ENCODE measurements around the gene NUB1. TPM values are rescaled to one million over a fixed set of nuclear protein-coding genes. Genes with fewer than 3 reads are reported as not detected.

The NUB1 gene
- total RNA-seq, 1 donor, result 50.7 TPM

DNA sequence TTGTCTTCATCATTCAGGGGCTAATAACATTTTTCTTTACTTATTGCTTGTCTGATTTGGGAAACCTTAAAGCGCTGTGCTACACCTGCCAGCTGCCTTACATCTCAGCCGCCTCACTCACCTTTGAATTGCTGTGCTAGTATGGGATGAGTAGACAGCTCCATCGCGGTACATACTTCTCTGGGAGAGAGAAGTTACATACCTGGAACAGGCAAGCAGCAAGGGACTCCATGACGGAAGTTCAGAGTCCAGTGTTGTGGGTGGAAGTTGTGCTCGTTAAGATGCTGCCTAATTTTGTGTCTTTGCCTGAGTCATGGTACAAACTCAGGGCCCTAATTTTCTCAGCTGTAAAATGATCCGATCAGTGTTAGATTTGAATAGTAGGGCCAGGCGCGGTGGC, 1.9 kb downstream of the NUB1 start:
- no peak for DNase-seq (ENCODE audit: insufficient read length, low spot score, missing footprints)
- Histone ChIP-seq H4K20me1 (ENCODE audit: insufficient read depth, low read length) (peaks cover 4% of the 10 kb centered on the region), H3K36me3 (ENCODE audit: insufficient read depth, low read length) (peaks cover 23% of the 10 kb centered on the region), H3K27ac (ENCODE audit: low read depth, low read length) (no peak overlapping the region), H3K9me3 (ENCODE audit: low read depth, low read length) (no peaks in the 10 kb centered on the region), H3K79me2 (ENCODE audit: insufficient read depth, low read length) (peaks cover 18% of the 10 kb centered on the region), H3K27me3 (ENCODE audit: insufficient read depth, low read length) (no peaks in the 10 kb centered on the region), H3K4me3 (ENCODE audit: insufficient read depth, low read length) (no peak overlapping the region), H2AFZ (ENCODE audit: low read length) (no peak overlapping the region), H3K4me2 (ENCODE audit: insufficient read depth, low read length) (no peak overlapping the region), H3K4me1 (ENCODE audit: insufficient read depth, low read length) (peaks cover 10% of the 10 kb centered on the region)
- TF ChIP-seq, protein P1, sequence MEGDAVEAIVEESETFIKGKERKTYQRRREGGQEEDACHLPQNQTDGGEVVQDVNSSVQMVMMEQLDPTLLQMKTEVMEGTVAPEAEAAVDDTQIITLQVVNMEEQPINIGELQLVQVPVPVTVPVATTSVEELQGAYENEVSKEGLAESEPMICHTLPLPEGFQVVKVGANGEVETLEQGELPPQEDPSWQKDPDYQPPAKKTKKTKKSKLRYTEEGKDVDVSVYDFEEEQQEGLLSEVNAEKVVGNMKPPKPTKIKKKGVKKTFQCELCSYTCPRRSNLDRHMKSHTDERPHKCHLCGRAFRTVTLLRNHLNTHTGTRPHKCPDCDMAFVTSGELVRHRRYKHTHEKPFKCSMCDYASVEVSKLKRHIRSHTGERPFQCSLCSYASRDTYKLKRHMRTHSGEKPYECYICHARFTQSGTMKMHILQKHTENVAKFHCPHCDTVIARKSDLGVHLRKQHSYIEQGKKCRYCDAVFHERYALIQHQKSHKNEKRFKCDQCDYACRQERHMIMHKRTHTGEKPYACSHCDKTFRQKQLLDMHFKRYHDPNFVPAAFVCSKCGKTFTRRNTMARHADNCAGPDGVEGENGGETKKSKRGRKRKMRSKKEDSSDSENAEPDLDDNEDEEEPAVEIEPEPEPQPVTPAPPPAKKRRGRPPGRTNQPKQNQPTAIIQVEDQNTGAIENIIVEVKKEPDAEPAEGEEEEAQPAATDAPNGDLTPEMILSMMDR (IDR thresholded peaks at IDR 0.05; ENCODE audit: extremely low read depth, low read depth, low read length), result no peak

DNA sequence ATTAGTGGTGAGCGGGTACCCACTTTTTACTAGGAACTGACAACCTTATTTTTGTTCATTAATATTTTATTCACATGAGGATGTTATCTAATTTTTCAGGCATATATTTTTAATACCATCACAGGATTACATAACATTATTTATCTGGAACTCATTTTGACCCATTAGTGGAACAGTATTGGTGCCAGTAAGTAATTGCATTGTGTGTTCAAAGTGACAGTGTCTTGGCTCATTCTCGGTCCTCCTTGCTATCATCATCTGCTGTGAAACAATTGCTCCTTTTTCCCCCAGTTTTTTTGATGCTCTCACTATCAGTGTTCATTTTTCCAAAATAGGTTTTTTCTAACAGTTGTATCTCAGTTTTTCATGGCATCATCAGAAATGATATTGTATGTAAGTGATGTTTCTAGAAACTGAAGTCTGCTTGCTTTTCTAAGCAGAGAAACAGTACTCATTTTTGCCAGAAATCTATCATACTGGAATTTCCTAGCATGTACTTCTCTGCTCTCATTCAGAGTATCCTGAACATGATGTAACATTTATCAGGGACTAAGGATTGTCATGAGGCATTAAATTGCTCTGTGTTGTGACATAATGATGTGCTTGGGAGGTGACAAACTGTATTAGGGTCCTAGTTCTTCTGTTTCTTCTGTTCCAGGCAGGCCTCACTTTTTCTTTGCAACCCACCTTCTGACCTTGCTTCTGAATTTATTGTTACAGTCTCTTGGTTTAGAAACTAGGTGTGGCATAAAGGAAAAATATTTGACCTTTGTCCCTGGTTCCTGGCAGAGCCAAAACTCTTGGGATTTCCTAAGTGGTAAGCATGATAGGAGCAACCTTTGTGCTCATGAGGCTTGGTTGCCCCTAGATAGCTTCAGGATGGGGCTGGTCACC, 4.2 kb downstream of the NUB1 start:
- no peak overlapping the region for H3K4me3 ChIP-seq (ENCODE audit: insufficient read depth, low read length)
- H3K27me3 ChIP-seq (ENCODE audit: insufficient read depth, low read length), result no peaks in the 10 kb centered on the region
- H3K4me1 ChIP-seq (ENCODE audit: insufficient read depth, low read length), result peaks cover 10% of the 10 kb centered on the region
- no peaks in the 10 kb centered on the region for H3K9me3 ChIP-seq (ENCODE audit: low read depth, low read length)
- DNase-seq (ENCODE audit: insufficient read length, low spot score, missing footprints), result no peak
- H4K20me1 ChIP-seq (ENCODE audit: insufficient read depth, low read length), result peaks cover 5% of the 10 kb centered on the region
- no peak overlapping the region for H2AFZ ChIP-seq (ENCODE audit: low read length)
- H3K79me2 ChIP-seq (ENCODE audit: insufficient read depth, low read length), result peaks cover 19% of the 10 kb centered on the region
- H3K27ac ChIP-seq (ENCODE audit: low read depth, low read length), result no peak overlapping the region
- TF ChIP-seq, protein P1 (IDR thresholded peaks at IDR 0.05; ENCODE audit: extremely low read depth, low read depth, low read length), result no peak
- H3K36me3 ChIP-seq (ENCODE audit: insufficient read depth, low read length), result peaks cover 45% of the 10 kb centered on the region
- no peak overlapping the region for H3K4me2 ChIP-seq (ENCODE audit: insufficient read depth, low read length)

DNA sequence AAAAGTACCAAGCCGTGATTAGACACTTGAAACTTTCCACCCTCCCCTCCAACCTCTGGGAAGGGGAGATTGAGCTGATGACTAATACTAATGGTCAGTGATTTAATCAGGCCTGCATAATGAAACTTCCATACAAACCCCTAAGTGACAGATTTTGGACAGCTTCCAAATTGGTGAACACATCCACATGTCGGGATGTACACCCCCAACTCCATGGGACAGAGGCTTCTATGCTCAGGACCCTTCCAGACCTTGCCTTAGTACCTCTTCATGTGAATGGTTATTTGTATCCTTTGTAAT, 4.8 kb downstream of the NUB1 start:
- Histone ChIP-seq H3K79me2 (ENCODE audit: insufficient read depth, low read length) (peaks cover 19% of the 10 kb centered on the region), H3K9me3 (ENCODE audit: low read depth, low read length) (no peaks in the 10 kb centered on the region), H4K20me1 (ENCODE audit: insufficient read depth, low read length) (peaks cover 9% of the 10 kb centered on the region), H3K4me1 (ENCODE audit: insufficient read depth, low read length) (peaks cover 10% of the 10 kb centered on the region), H3K27me3 (ENCODE audit: insufficient read depth, low read length) (no peaks in the 10 kb centered on the region), H3K4me3 (ENCODE audit: insufficient read depth, low read length) (no peak overlapping the region), H3K27ac (ENCODE audit: low read depth, low read length) (no peak overlapping the region), H3K36me3 (ENCODE audit: insufficient read depth, low read length) (peaks cover 51% of the 10 kb centered on the region), H2AFZ (ENCODE audit: low read length) (no peak overlapping the region), H3K4me2 (ENCODE audit: insufficient read depth, low read length) (no peak overlapping the region)
- no peak for DNase-seq (ENCODE audit: insufficient read length, low spot score, missing footprints)
- TF ChIP-seq, protein P1 (IDR thresholded peaks at IDR 0.05; ENCODE audit: extremely low read depth, low read depth, low read length), result no peak

DNA sequence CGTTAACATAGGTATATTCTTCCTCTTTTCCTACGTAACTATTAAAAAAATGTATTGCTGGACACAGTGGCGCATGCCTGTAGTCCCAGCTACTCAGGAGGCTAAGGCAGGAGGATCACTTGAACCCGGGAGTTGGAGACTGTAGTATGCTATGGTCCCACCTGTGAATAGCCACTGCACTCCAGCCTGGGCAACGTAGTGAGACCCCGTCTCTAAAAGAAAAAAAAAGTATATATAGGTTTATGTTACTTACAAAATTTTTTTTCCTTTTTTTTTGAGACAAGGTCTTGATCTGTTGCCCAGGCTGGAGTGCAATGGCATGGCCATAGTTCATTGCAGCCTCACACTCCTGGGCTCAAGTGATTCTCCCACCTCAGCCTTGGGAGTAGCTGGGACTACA, 5.6 kb downstream of the NUB1 start:
- peaks cover 59% of the 10 kb centered on the region for H3K36me3 ChIP-seq (ENCODE audit: insufficient read depth, low read length)
- H3K9me3 ChIP-seq (ENCODE audit: low read depth, low read length), result no peaks in the 10 kb centered on the region
- no peak overlapping the region for H2AFZ ChIP-seq (ENCODE audit: low read length)
- no peak overlapping the region for H3K27ac ChIP-seq (ENCODE audit: low read depth, low read length)
- H3K4me1 ChIP-seq (ENCODE audit: insufficient read depth, low read length), result peaks cover 10% of the 10 kb centered on the region
- no peak overlapping the region for H3K4me2 ChIP-seq (ENCODE audit: insufficient read depth, low read length)
- H3K27me3 ChIP-seq (ENCODE audit: insufficient read depth, low read length), result no peaks in the 10 kb centered on the region
- H4K20me1 ChIP-seq (ENCODE audit: insufficient read depth, low read length), result peaks cover 9% of the 10 kb centered on the region
- TF ChIP-seq, protein P1 (IDR thresholded peaks at IDR 0.05; ENCODE audit: extremely low read depth, low read depth, low read length), result no peak
- H3K4me3 ChIP-seq (ENCODE audit: insufficient read depth, low read length), result no peak overlapping the region
- no peak for DNase-seq (ENCODE audit: insufficient read length, low spot score, missing footprints)
- peaks cover 19% of the 10 kb centered on the region for H3K79me2 ChIP-seq (ENCODE audit: insufficient read depth, low read length)
